Ascending aorta (tissue), 2 donors: ENCODE results near the gene CRYGC. TPM values are rescaled to one million over a fixed set of nuclear protein-coding genes. Genes with fewer than 3 reads are reported as not detected.

Experiments
- DNase-seq, 2 donors: peaks; one replicate each; pipeline ENCODE4 v3.0.0-alpha.2; 2019; ENCODE audit warnings: low spot score in 2 of 2
- H3K27ac ChIP-seq, 2 donors: fragments of 200-600 bp; sonication (generic); one replicate each; pipeline ENCODE4 v1.5.1; 2016 to 2017; ENCODE audit warnings: mild to moderate bottlenecking in 1 of 2
- H3K27me3 ChIP-seq: fragments of 200-600 bp; sonication (generic); one replicate; pipeline ENCODE4 v1.5.1; 2017
- H3K36me3 ChIP-seq, 2 donors: fragments of 200-600 bp; sonication (generic); one replicate each; pipeline ENCODE4 v1.5.1; 2016
- H3K4me1 ChIP-seq, 2 donors: fragments of 200-600 bp; sonication (generic); one replicate each; pipeline ENCODE4 v1.5.1; 2016 to 2017; ENCODE audit warnings: mild to moderate bottlenecking in 1 of 2
- H3K4me3 ChIP-seq, 2 donors: fragments of 200-600 bp; sonication (generic); one replicate each; pipeline ENCODE4 v1.5.1; 2016 to 2017; ENCODE audit warnings: mild to moderate bottlenecking in 1 of 2
- H3K9me3 ChIP-seq, 2 donors: fragments of 200-600 bp; sonication (generic); one replicate each; pipeline ENCODE4 v1.5.1; 2016
- CTCF ChIP-seq, 3 experiments: fragments of 200-600 bp in 2 of 3; fragments of 450-650 bp in 1 of 3; sonication (generic) in 2 of 3; IDR thresholded peaks; one replicate each; pipeline ENCODE4 v1.5.1; 2016 to 2019; ENCODE audit warnings: antibody characterized with exemption in 3 of 3, mild to moderate bottlenecking in 1 of 3, moderate library complexity in 1 of 3
- intact Hi-C: fragments of 100-400 bp; cut with DNase I; formaldehyde crosslinking; loops from one replicate; pipeline ENCODE4 v1.15.1; 2023
- total RNA-seq: library from RNA; depleted of rRNA; stranded (reverse); fragments of >200 nt; gene quantifications from one replicate; pipeline ENCODE4 v1.1.0, GENCODE V29; 2016

CRYGC gene
- total RNA-seq, 1 donor from 2014 or later: not detected

DNA sequence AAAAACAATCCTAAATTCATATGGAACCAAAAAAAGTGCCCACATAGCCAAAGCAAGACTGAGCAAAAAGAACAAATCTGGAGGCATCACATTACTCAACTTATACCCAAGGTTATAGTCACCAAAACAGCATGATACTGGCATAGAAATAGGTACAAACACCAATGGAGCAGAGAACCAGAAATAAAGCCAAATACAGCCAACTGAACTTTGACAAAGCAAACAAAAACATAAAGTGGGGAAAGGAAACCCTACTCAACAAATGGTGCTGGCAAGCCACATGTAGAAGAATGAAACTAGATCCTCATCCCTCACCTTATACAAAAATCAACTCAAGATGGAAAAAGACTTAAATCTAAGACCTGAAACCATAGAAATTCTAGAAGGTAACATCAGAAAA, 45.8 kb downstream of the CRYGC start:
- Histone ChIP-seq H3K27me3 (no peaks in the 10 kb centered on the region), H3K27ac (no peak overlapping the region), H3K9me3 (peaks cover 0 to 5% of the 10 kb centered on the region in 2 donors), H3K4me1 (no peaks in the 10 kb centered on the region), H3K4me3 (no peak overlapping the region), H3K36me3 (no peaks in the 10 kb centered on the region)
- intact Hi-C loops: no loop called here
- no peak for TF ChIP-seq CTCF (IDR thresholded peaks at IDR 0.05)
- DNase-seq: no peak

Other genes with a start within 250 kb of the CRYGC start
- gene PLEKHM3, start 104.3 kb downstream of the CRYGC start, total RNA-seq: 18.3 TPM
- not detected for gene CRYGD, start 5.3 kb downstream of the CRYGC start, total RNA-seq
- gene CRYGB, start 16.3 kb upstream of the CRYGC start, total RNA-seq: not detected
- not detected for gene CRYGA, start 33.8 kb upstream of the CRYGC start, total RNA-seq
- not detected for gene C2orf80, start 60.2 kb upstream of the CRYGC start, total RNA-seq
- 25.9 TPM for gene IDH1, start 125.2 kb upstream of the CRYGC start, total RNA-seq
- gene PIKFYVE, start 136.4 kb upstream of the CRYGC start, total RNA-seq: 12.0 TPM